ENCODE data around the gene ZNHIT2.

Gene ZNHIT2

DNA sequence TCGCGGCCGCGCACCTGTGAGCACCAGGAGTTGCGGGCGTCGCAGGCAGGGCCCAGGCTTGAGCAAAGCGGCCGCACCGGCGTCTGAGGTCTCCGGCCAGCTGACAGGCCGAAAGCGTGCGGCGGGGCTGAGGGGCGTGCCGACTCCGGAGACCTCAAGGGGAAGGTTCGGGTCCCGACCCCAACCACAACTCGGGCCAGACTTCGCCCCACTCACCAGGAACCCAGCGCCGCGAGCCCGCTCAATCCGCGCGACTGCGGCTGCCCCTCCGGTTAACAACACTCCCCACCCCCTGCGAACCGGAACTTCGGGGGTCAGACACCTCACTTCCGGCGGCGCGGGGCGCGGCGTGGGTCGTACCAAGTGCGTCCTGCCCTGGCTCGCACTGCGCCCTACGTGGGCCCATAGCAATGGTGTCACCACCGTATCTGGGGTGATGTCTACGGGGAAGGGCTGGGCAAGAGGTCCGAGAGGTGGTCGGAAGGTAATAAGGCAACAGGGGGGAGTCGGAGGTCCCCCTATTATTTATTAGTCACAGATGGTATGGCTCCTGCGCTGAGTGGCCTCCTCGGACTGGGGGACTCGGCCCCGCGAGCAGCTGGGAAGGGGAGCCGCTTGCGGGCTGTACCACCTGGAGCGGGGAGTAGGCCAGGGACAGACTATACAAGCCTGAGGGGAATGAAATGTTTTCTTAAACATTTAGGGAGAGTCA, 16.9 kb upstream of the ZNHIT2 start, which contains the start of gene SYVN1:
Gene SYVN1 (minus strand): TSS at position 280 of the 712 bp plus-strand sequence. CDS start 918 bp downstream, outside the sequence.
- peak; percentile 89 for DNase-seq

DNA sequence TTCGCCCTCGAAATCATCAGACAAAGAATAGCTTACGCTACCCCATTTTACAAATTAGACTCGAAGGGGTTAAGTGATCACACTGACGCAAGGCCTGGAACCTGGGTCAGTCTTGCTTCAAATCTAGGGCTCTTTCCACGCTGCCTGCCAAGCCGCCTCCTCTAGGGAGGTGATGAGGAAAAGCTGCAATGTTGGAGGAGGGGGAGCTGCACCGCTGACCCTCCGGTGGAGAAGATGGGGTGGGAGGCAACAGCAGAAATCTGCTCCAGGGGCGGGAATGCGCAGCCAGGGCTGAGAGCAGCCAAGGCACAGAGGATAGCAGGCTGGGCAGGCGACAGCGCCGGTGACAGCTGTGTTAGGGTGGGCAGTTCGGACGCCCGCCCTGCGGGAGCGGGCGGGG, 16.2 kb upstream of the ZNHIT2 start:
- DNase-seq = no peak

DNA sequence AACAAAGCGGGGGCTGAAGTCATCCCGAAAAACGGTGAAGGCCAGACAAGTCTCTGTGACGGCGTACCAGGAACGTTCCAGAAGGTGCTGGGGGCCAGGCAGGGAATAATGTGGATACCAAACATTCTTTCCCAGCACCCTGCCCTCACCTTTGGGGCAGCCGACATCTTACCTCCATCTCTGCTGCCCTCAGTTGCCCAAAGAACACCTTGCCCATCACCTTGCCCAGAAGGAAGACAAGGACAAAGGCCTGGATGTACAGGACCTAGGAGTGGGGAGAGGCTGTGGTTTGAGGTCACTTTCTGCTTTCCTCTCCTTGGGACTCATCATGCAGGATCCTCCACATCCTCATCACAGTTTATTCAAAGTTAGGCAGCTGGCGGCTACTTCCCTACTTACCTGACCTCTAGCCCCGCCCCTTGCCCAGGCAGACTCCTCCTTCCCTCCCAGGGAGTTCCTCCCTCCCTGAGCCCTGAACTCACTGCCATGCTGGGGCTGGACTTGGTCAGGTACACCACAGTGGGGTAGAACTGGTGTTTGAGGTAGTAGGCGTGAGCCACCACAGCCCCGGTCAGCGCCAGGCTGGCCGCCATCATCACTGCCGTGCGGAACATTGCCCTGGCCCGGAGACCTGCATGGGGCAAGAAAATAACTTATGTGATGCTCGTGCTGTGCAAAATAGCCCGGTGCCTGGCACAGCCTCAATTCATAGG, 15.6 kb upstream of the ZNHIT2 start:
- no peak for DNase-seq

DNA sequence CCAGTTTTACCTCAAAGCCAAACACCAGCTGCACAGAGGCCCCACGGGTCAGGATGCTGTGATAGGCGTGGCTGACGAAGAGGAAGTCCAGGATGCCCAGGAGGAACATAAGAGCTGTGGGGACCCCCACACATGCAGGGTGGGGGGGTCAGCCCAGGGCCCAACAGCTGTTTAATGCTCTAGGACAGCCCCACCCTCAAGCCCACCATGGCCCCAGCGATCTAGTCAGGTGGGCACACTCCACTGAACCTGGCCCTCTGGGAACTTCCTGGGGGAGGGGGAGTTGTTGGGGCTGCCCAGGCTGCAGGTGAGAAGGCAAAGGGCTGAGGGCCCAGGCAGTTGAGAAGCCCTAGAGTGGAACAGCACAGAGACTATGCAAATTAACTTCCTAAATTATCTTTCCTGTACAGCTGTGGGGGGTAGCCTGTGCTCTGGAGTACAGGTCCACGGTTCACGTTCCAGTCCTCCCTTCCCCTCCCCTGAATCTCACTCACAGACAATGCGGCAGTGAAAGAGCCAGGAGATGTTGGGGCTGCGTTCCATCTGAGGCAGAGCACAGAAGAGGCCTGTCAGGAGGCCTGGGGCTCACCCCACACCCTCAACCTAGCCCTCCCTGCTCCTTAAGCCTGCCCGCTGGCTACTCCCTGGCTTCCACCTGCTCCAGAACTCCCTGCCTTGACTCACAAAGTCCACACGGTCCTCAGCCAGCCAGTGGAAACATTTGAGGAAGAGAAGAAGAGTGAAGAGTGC, 14.9 kb upstream of the ZNHIT2 start:
- DNase-seq = no peak

DNA sequence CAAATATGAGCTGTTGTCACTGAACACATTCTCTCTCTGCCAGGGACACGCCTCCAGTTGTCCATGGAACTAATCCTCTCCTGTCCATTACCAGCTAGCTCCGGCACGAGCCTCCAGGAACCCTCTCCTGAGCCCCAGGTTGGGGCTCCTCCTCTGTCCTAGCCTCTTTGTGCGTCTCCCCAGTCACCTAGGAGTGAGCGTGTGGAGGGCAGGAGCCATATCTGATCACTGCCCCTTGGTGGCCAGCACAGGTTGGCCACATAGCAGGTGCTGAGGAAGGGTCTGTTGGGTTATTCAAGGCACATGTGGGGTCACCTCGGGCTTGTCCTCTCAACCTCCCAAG, 14.4 kb upstream of the ZNHIT2 start:
- DNase-seq = no peak

DNA sequence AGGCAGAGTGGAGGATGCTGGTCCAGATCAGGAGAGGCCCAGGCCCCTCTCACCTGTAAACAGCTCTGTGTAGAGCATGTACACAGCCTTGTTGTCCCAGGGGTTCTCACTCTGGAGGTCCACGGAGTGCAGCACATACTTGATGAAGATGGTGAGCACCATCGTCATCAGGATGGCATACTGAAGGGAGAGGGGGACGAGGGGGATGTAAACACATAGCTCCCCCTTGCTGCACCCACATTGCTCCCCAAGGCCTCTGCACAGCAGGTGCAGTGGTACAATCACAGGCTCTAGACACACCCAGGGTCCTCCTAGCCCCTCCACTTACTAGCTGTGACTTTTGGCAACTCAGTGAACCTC, 13.9 kb upstream of the ZNHIT2 start:
- DNase-seq = no peak

DNA sequence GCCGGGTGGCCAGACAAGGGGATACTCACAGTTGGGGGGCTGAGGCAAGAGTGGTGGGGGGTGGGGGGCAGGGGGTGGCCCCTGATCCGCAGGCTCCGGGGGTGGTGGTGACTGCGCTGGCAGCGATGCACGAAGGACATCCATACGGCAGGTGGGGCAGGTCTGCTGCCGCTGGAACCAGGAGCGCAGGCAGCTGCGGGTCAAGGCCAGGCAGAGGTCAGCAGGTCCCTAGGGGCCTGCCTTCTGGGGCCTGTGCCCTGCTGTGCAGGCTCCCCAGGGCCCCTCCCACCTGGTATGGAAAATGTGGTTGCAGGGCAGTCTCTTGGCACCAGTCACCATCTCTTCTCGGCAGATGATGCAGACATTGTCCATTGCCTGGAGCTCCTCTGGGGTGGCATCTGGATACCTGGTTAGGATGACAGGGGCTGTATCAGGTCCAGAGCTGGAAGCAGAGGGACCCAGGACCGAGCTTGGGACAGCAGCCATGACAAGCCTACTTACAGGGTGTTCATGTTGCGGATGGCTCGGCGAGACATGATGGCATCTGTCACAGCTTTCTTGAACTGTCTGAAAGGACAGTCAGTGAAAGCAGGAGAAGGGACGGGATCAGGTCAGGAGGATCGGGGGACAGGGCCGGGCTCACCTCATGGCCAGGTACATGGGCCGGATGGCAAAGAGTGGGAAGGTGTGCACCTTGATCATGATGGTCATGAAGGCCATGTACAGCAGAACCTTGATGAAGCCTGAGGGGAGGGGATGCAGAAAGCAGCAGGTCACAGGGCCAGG, 13.3 kb upstream of the ZNHIT2 start:
- DNase-seq = no peak

DNA sequence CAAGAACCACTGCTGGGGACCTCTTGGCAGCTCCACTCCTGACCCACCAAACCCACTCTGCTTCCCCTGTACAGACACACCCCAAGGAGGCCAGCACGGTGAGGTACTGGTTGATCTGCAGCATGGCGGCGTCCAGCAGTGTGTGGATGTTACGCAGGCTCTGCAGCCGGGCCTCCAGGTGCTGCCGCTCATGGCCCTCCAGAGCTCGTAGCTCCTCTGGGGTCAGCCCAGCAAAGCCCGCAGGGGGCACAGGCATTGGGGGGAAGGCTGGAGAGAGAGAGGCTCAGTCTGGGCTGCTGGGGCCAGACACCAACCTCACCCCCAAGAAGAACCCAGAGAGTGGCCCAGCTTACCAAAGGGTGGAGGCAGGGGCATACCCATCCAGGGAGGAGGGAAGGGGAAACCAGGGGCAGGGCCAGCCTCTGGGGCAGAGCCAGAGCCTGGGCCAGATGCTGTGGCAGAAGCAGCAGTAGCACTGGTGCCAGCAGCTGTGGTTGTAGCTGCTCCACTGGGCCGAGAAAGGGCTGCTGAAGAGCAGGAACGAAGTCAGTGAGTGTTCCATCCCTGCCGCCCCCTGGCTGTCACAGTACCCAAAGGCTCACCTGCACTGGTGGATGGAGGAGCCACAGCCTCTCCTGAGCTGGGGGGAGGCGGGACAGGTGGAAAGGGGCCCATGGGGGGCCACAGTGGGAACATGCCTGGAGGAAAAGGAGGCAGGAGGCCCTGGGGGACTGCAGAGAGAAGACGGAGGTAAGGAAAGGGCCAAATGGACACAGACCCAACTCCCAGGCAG, 12.3 kb upstream of the ZNHIT2 start:
- no peak for DNase-seq

DNA sequence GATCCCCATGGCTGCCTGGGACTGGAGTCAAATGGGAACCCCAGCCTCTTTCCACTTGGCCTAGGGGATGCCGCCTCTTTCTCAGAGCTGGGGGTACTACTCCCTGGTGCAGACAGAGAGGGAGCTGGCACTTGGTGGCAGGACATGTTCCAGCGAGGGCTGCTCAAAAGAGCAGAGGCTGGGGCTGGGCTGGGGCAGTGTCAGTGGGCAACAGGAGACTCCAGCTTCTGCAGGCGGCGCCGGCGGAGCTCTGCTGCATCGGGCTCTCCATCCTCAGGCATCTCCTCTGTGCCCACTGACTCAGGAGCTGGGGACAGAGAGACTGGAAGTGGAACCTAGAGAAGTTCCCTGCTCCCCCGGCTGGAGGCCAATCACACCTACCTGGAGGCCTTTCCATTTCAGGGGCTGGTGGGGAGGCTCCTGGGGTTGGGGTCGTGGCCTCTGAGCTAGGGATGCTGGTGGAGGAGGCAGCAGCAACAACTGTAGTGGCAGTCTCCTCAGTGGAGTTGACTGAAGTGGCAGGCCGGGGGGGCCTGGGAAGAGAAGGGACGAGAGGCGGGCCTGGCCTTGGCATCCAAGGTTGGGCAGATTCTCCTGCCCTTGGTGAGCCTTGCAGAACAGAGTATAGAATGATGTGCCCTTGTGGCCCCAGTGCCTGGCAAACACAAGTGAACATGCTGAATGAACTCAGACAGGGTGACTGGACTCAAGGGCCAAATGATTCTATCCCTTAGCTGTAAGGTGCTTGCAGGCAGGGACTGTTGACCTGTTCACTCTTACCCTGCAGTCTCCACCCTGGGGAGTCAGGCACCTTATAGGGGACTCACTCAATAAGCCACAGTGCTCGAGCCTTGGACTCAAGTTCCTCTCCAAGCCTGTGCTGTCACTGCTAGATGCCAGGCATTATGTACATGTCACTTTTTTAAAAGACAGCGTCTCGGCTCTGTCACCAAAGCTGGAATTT, 11.0 kb upstream of the ZNHIT2 start:
- DNase-seq = no peak

DNA sequence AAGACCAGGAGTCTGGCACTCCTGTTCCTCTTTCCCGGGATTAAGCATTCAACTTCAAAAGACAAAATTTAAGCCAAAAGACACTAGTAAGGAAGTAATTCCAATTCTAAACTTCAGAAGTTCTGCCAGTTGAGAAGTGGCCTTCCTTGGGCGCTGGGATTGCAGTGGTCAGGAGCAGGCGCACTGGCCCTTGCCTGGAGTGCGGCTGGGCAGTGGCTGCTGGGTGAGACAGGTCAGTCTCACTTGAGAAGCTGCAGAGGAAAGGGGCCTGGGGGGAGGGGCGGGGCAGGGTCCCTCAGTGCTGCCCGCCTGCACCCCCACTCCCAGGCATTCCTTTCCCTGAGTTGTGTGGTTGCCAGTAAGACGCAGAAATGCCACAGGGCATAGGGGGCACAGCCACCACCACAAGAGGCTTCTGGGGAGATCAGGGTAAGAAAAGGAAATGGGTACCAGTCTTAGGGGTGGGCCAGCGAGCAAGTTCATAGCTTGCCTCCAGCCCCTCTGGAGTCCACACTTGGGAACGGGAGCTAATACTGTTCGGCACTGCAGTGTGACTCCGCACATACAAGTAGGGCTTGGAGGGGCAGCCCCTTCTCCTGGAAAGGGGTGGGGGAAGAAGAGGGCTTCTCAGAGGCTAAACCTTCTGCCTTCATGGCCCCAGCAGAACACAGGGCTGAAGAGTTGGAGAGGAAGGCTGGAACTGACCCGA, 10.1 kb upstream of the ZNHIT2 start:
- DNase-seq = no peak

DNA sequence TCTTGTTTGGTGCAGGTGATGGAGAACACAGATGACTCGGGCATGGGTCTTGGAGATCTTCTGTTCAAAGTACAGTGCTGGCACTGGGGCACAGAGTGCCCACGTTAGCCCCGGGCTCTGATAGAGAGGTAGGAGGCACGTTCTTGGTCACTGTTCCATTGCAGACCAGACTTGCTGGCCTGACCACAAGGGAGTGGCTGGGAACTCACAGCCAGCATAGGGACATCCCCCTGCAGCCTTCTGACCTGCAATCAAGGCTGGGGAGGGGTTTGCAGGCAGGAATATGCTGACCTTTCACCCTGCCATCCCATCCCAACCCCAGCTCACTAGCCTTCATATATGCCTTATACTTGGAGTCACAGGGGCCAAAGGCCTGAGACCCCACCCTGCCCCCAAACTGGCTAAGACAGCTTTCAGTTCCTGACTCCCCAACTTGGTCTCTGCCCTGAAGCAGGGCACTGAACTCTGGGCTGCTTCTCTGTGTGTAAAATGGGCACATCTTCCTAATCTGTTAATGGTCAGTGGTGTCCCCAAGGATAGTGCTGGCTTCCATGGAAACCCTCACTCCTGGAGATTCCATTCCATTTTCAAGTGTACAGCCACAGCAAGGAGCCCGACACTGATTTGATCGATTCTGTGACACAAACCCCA, 9.2 kb upstream of the ZNHIT2 start:
- DNase-seq = no peak

DNA sequence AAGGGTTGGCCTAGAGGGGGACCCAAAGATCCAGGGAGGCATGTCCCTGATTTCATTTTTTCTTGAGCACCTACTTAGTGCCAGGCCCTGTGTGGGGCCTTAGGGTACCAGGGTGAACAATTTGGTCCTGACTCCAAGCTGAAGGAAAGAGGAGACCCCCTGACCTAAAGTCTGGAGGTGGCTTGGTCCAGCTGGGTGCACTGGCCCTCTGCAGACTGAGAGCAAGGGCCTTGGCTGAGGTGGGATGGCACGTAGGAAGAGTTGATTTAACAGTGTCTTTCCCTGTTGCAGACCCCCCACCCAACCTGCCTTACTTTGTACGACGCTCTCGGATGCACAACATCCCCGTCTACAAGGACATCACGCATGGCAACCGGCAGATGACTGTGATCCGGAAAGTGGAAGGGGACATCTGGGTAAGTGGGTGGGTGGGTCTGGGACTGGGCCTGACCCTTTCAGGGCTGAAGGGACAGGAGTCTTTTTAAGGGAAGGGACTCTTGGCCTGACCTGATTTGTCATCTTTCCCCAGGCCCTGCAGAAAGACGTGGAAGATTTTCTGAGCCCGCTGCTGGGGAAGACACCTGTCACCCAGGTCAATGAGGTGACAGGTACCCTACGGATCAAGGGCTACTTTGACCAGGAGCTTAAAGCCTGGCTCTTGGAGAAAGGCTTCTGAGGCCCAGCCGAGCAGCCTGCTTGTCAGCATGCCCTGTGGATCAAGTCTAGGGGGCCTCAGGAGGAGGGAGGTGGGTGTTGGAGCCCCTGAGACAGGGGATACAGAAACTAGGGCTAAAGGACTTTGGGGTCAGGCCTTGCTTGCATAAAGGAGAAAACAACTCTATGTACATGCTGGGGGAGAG, 7.9 kb upstream of the ZNHIT2 start:
- no peak for DNase-seq

DNA sequence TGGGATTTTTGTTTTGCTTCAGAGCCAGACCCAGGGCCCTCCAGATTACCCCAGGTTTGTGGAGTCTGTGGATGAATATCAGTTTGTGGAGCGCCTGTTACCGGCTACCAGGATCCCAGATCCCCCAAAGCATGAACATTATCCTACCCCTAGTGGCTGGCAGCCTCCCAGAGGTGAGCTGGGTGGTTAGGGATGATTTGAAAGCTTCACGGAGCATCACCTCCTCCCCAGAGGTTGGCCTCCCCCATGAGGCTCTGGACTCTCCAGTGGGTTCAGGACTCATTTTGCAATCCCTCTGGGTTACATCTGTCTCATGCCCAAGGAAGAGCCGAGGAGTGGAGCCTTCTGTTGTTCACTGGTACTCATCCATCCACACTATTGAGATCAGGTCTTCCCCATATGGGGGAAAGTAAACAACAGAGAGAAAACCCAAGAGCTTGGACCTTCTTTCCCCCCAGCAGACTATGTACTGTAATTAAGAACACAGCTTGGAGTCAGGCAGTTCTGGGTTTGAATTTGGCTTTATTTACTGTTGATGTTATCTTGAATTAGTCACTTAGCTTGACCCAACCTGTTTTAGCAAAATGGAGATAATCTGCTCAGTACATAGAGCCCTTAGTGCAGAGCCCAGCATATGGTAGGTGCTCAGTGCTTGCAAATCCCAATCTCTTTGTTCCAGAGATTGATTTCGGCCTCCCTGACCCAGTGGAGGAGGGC, 7.1 kb upstream of the ZNHIT2 start:
- no peak for DNase-seq

DNA sequence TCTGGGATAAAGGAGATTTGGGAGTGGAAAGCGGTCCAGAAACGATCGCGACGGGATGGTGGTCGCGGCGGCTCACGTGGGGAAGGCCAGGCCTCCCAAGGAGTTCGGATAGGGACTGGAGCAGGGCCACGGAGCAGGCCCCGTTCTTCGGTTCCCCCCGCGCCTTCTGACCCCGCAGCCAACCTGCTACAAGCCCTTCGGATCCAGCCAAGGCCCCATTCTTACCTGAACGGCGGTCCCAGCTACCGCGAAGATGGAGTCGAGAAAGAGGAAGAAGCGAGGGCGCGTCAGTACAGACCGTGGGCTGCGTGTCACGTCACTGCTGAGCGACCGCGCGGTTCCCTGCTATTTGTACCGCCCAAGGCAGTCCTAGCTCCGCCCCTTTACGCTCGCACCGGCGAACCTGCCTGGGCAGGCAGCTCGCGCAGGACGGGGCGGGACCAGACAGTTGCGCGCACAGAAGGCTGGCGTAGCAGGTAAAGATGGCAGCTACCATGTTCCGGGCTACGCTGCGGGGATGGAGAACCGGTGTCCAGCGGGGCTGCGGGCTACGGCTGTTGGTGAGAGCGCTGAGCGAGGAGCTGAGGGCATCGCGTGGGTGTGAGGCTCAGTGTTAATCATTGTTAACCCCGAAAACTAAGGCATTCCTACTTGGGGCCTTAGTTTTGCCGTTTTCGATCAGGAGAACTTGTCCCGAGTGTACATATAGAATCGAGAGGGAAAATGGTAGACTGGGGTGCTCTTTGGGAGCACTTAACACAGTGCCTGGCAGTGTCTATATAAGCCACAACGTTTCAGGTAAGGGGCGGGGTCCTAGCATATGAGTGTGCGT, 4.6 kb upstream of the ZNHIT2 start, which contains the start of the genes FAU and MRPL49:
Gene FAU (minus strand): TSS at position 270 of the 832 bp plus-strand sequence. CDS start 321 bp downstream, outside the sequence.
Gene MRPL49 (plus strand): TSS at position 457 of the 832 bp plus-strand sequence. CDS start 26 bp downstream, at position 483.
- peak; percentile 97 for DNase-seq

DNA sequence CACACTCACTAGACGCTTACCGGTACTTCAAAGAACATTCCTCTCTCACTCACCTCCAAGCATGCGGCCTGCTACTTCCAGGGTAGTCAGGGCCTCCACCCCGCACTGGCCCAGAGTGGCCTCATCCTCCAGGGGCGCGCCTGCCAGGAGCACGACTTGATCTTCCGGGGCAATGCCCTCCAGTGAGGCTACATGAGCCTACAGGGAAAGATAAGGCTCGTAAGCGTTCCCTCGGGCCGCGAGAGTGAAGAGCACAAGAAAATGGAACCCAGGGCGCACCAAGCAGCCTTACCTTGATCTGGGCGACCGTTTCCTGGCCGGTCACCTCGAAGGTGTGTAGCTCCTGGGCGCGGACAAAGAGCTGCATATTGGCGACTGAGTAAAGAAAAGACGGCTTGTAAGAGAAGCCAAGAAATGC, 4.0 kb upstream of the ZNHIT2 start:
- DNase-seq = no peak

DNA sequence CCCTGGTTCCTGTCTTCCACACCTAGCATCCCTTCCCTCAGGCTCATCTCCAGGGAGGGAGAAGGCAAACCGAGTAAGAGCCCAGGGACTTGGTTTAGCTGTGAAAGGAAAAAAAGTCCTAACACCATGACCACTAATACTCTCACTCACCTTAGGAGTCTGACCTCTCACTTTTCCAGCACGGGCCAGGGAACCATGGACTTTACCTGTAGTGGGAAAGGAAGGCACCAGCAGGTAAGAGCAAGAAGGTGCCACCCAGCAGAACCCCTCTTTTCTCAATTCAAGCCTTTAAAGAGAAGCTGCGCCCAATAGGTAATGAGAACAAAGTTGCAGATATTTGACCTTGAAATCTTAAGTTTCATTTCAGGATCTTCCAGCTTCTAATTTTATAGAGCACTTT, 3.3 kb upstream of the ZNHIT2 start:
- DNase-seq = no peak

DNA sequence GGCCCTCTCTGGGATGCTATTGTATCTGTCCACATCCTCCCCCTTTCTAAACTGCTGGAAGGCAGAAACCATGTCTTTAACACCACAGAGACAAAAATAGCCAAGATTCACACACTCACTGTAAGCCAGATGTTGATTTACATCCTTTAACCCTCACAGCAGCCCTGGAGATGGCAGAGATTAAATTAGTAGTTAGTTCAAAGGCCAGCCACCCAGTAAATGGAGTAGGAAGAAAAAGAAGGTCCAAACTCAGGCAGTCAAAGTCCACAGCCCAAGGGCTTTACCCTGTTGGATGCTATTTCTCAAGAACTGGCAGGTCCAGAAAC, 2.1 kb upstream of the ZNHIT2 start:
- DNase-seq = no peak

Data from T-helper 9 cell (primary cell).